GM18867 (cell line): ENCODE measurements around the gene ORC3.
"Not testable (repeated sequence)": the region's sequence is repeated elsewhere in the genome, so short reads cannot be mapped to it uniquely, and the experiment has no call there.

Experiments used
- ATAC-seq: cut with Tn5 transposase; IDR thresholded peaks from one replicate; pipeline ENCODE4 v1.9.1; 2021; ENCODE audit warnings: mild to moderate bottlenecking, moderate library complexity; ENCODE audit not compliant: unreplicated experiment

Gene ORC3

GRCh38 chr6:87690441-87690840, 100.5 kb downstream of the ORC3 start:
- no peak for ATAC-seq

- no peak for ATAC-seq
Observed at GRCh38 chr6:87692086-87692485, 102.2 kb downstream of the ORC3 start.

DNA sequence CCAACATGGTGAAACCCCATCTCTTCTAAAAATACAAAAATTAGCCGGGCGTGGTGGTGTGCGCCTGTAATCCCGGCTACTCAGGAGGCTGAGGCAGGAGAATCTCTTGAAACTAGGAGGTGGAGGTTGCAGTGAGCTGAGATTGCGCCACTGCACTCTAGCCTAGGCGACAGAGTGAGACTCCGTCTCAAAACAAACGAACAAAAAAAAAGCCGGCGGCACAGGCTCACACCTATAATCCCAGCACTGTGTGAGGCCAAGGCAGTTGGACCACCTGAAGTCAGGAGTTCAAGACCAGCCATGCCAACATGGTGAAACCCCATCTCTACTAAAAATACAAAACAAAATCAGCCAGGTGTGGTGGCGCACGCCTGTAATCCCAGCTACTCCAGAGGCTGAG, 106.9 kb downstream of the ORC3 start:
- ATAC-seq, result not testable (repeated sequence)

DNA sequence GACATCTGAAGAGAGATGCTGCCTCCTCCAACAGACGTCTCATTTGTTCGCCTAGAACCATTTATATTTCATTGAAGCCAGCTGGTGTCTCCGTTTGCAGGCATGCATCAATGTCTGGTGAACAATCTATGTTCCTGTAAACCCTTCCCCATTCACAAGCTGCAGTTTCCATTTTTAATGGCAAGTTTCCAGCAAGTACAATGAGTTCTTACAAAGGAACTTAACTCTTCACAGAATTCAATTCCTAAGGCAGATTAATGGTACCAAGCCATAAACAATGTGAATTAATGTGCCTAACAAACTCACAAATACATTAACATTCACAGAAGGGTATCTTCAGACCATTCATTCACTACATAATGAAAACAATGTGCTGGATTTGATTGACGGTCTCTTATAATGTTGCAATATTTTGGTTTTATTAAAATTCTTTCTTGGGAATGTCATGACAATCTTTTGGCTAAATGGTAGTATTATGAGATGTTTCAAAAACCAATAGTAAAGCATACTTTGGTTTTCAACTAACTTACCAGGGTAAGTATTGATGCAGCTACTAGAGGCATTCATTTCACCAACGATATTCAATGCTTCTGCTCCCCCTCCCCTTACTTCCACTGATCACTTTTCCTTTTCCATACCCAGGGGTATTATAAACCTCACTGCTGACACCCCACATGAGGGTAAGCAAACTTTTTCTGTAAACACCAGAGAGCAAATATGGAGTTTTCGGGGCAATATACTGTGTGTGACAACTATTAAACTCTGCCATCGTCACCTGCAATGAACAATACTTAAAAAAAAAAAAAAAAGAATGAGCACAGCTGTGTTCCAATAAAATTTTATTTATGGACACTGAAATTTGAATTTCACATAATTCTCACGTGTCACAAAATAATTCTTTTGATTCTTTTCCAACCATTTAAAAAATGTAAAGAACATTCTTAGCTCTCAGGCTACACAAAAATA, 107.9 kb downstream of the ORC3 start:
- ATAC-seq, result no peak

DNA sequence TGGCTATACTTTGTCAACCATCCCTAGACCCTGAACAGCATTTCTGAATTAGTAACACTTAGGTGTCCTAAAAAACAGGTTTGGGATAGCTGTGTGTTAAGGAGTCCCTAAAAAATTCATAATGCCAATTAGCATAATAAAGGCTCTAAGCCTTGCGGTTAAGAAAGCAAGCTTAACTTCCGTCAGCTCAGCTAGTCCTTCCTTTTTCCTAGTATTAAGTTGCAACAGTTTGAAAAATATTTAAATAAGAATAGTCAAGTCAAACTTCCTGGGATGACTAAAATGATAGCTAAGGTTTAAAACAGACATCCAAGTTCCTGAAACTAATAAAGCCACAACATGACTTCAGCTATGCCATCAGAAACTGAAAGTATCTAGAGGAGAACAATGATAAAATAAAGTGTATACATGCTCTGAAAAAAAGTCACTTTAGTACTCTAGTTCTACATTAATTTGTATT, 108.6 kb downstream of the ORC3 start:
- no peak for ATAC-seq

DNA sequence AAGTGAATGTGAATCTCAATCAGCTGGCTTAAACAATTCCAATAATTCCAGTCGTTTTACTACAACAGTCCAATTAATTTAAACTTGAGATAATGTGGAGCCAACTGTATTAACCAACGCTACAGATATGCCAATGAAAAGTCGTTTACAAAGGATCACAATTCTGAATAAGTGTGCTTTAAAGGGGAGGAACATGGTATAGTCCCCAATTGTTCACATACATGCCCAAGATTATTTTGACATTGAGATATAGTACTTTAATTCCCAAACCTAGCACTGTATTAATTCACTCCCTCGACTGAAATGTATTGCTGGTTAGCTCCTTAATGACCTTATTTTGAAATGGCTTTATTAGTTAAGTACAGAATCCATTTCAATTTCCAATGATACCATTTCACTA, 109.6 kb downstream of the ORC3 start:
- no peak for ATAC-seq

GRCh38 chr6:87700397-87701343, 110.7 kb downstream of the ORC3 start:
- ATAC-seq, result peak; percentile 12

GRCh38 chr6:87701344-87701675, 111.4 kb downstream of the ORC3 start:
- ATAC-seq, result peak; percentile 1

DNA sequence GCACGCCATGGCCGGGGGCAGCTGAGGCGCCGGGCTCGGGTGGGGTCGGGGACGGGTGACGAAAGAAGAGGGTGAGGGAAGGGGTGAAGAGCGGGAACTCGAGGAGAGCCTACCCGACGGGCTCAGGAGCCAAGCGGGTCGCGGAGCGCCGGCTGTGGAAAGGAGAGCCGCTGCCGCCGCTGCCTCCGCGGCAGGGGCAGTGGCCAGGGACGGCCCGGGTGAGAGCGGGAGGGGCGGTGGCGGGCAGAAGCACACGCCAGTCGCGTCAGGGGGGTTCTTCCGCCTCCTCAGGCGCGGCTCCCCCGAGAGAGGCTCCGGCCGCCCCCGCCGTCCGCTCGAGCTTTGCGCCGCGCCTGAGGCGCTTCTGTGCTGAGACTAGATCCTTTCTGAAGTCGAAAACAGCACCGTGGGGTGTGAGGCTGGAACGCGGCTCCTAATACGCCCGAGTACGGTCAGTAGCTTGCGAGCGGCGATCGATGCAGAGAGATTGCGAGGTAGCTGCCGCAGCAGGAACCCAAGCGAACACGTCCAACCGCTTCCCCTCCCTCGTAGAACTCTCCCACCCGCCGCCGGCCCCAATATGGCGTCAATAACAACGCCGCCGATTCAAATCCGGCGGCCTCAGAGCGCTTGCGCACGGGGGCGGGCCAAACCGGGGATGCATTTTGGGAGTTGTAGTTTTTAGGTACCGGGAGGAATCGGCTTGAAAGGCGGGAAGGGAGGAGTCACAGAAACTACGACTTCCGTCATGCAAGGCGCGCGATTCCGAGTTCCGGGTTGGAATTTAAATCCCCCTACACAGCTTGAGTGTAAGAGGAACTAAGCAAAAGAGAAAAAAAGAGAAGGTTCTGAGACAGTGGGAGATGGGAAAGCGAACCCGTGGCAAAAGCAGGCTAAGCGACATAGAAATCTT, 112.0 kb downstream of the ORC3 start, which contains the start of gene AKIRIN2:
Gene AKIRIN2, minus strand, starts transcription at position 558 of the 913 bp plus-strand sequence. Its CDS starts 549 bp downstream, at position 9.
- ATAC-seq, result peak; percentile 72

DNA sequence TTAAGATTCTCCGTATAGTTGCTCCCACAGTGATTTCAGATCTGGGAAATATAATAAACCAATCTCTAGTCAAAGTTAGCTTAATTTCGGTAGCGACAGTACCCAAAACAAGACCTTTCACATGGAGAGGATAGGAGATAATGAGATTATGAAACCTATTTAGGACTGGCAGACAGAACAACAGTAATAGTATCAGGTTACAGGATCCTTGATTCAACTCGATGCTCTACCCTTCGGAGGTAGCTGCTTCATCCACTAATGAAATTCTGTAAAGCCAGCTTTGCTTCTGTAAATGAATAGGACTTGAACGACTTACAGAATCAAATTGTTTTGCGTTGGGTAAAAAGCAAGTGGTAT, 112.6 kb downstream of the ORC3 start:
- peak; percentile 16 for ATAC-seq

- not testable (repeated sequence) for ATAC-seq
Observed at GRCh38 chr6:87703039-87703438, 113.1 kb downstream of the ORC3 start.

- ATAC-seq, result peak; percentile 49
Observed at GRCh38 chr6:87705070-87705691, 115.2 kb downstream of the ORC3 start.

DNA sequence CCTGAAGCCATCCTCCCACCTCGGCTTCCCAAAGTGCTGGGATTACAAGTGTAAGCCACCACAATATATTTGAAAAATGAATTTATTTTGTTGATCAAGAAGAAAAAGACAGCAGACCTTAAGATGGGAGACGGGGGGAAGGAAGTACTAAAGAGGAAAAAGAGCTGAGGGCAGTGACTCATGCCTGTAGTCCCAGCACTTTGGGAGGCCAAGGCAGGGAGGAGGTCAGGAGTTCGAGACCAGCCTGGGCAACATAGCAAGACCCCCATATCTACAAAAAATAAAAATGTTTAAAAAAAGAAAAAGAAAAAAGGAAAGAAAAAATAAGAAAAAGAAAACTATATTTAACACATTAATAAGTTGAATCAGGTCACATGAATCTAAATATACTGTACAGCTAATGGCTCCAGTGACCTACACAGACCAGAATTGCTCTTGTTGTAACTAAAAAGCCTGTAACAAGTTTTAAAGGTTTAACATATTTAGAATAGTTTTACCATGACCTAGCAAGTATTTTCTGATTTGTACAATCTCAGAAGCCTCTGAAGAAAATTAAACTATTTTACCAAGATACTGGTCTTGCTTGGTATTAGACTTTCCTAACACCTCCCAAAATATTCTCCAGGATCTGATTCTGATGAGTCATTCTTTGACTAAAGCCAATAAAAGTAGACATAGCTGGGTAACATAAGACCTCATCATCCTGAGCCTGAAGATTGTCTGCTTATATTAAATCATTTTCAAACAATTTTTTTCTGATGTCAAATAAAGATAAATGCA, 116.4 kb downstream of the ORC3 start:
- ATAC-seq, result no peak

DNA sequence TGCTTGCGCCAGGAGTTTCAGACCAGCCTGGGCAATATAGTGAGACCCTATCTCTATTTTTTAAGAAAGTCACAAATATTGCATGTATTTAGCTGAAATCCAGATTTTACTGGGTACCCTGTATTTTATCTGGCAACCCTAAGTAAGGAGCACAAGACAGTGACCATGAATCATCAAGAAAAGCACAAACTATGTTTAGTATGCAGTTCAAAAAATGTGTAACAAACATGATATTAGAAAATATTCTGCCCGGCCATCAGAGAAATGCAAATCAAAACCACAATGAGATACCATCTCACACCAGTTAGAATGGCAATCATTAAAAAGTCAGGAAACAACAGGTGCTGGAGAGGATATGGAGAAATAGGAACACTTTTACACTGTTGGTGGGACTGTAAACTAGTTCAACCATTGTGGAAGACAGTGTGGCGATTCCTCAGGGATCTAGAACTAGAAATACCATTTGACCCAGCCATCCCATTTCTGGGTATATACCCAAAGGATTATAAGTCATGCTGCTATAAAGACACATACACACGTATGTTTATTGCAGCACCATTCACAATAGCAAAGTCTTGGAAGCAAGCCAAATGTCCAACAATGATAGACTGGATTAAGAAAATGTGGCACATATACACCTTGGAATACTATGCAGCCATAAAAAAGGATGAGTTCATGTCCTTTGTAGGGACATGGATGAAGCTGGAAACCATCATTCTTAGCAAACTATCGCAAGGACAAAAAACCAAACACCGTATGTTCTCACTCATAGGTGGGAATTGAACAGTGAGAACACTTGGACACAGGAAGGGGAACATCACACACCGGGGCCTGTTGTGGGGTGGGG, 118.9 kb downstream of the ORC3 start:
- ATAC-seq, result not testable (repeated sequence)

DNA sequence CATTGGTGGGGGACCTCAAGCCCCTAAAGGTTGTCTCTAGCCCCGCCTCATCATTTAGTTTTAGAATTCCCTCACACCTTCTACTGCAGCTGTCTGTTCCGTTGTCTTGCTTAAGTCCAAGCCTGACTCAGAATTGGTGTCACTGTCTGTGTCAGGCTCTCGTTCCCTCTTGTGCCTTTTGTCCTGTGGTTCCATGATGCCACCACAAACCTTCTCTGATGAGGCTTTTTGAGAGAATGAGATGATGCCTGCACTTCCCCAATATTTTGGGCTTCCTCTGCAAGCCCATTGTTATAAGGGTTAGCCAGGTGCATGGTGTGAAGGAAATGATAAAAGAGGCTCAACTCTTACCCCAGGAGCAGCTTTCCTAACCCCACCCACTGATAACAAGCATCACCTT, 120.2 kb downstream of the ORC3 start:
- no peak for ATAC-seq

DNA sequence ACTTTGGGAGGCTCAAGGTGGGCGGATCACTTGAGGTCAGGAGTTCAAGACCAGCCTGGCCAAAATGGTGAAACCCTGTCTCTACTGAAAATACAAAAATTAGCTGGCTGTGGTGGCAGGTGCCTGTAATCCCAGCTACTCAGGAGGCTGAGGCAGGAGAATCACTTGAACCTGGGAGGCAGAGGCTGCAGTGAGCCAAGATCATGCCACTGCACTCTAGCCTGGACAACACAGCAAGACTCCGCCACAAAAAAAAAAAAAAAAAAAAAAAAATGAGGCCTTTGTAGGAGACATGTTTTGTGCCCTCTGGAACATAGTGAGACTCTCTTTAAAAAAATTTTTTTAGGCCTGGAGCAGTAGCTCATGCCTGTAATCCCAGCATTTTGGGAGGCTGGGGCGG, 122.8 kb downstream of the ORC3 start:
- not testable (repeated sequence) for ATAC-seq

- peak; percentile 47 for ATAC-seq
Observed at GRCh38 chr6:87714093-87714842, 124.3 kb downstream of the ORC3 start.
